Neural progenitor cell (in vitro differentiated cells): ENCODE data around the gene HNRNPAB.

ENCODE experiments used
- CTCF ChIP-seq: fragments of 200-600 bp; sonication (generic); IDR thresholded peaks from 2 replicates; pipeline ENCODE4 v1.5.1; 2017; ENCODE audit warnings: antibody characterized with exemption, mild to moderate bottlenecking
- EZH2 ChIP-seq: fragments of 200-600 bp; sonication (generic); IDR thresholded peaks from 2 replicates; pipeline ENCODE4 v1.6.1; 2017; ENCODE audit warnings: antibody characterized with exemption, mild to moderate bottlenecking, moderate library complexity
- EZH2phosphoT487 ChIP-seq: fragments of 200-600 bp; sonication (generic); IDR thresholded peaks from 2 replicates; pipeline ENCODE4 v1.6.1; 2017; ENCODE audit warnings: antibody characterized with exemption

GRCh38 chr5:178236126-178236525 lies 31.8 kb downstream of the HNRNPAB start:
- TF ChIP-seq CTCF, result no peak
- TF ChIP-seq EZH2phosphoT487, result no peak
- no peak for TF ChIP-seq EZH2
